HG03439 (cell line): ENCODE measurements around the gene KIAA1671.

Source experiments
- ATAC-seq: cut with Tn5 transposase; IDR thresholded peaks from one replicate; pipeline ENCODE4 v1.9.1; 2021; ENCODE audit warnings: mild to moderate bottlenecking, moderate library complexity; ENCODE audit not compliant: unreplicated experiment

KIAA1671 gene

GRCh38 chr22:25007444-25008106 is 55.1 kb downstream of the KIAA1671 start:
- no peak for ATAC-seq

GRCh38 chr22:25008666-25009065 is 56.1 kb downstream of the KIAA1671 start:
- ATAC-seq: no peak

- no peak for ATAC-seq
Measured at GRCh38 chr22:25012741-25013143, 60.2 kb downstream of the KIAA1671 start.

GRCh38 chr22:25013607-25014006 is 61.1 kb downstream of the KIAA1671 start:
- no peak for ATAC-seq

- ATAC-seq: no peak
Measured at GRCh38 chr22:25014896-25015755, 62.6 kb downstream of the KIAA1671 start.

- ATAC-seq: no peak
Measured at GRCh38 chr22:25016311-25016710, 63.8 kb downstream of the KIAA1671 start.

GRCh38 chr22:25018009-25018408 is 65.5 kb downstream of the KIAA1671 start:
- no peak for ATAC-seq

- no peak for ATAC-seq
Measured at GRCh38 chr22:25019427-25020184, 67.1 kb downstream of the KIAA1671 start.

- ATAC-seq: no peak
Measured at GRCh38 chr22:25021409-25021808, 68.9 kb downstream of the KIAA1671 start.

- ATAC-seq: no peak
Measured at GRCh38 chr22:25021976-25022711, 69.6 kb downstream of the KIAA1671 start.

- no peak for ATAC-seq
Measured at GRCh38 chr22:25023879-25024278, 71.4 kb downstream of the KIAA1671 start.

GRCh38 chr22:25024895-25025294 is 72.4 kb downstream of the KIAA1671 start:
- no peak for ATAC-seq

- no peak for ATAC-seq
Measured at GRCh38 chr22:25025491-25026400, 73.2 kb downstream of the KIAA1671 start.

- no peak for ATAC-seq
Measured at GRCh38 chr22:25027043-25027906, 74.8 kb downstream of the KIAA1671 start.

GRCh38 chr22:25027959-25028840 is 75.7 kb downstream of the KIAA1671 start:
- no peak for ATAC-seq

GRCh38 chr22:25028841-25029141 is 76.3 kb downstream of the KIAA1671 start:
- no peak for ATAC-seq

GRCh38 chr22:25029181-25029580 is 76.7 kb downstream of the KIAA1671 start:
- ATAC-seq: no peak

- no peak for ATAC-seq
Measured at GRCh38 chr22:25030636-25031035, 78.1 kb downstream of the KIAA1671 start.
